Measurements from ENCODE around the gene PCDHA9. TPM values are rescaled to one million over a fixed set of nuclear protein-coding genes. Genes with fewer than 3 reads are reported as not detected.
A peak's percentile ranks its signal among the peaks of the same experiment; 100 is the strongest.
"Not testable (repeated sequence)": the region's sequence is repeated elsewhere in the genome, so short reads cannot be mapped to it uniquely, and the experiment has no call there.

PCDHA9 gene
- total RNA-seq, 1 experiment from 2014 or later = 0.55 TPM

GRCh38 chr5:140806834-140807775 is 41.1 kb upstream of the PCDHA9 start, which contains the start of gene PCDHA4:
Gene PCDHA4, plus strand, starts transcription at chr5:140807068.
- Histone ChIP-seq H3K79me2 (ENCODE audit: insufficient read depth, low read length) (no peaks in the 10 kb centered on the region), H3K4me1 (ENCODE audit: insufficient read depth, low read length) (no peaks in the 10 kb centered on the region), H3K23ac (ENCODE audit: insufficient read length, low read depth, low read length) (no peak within 1 kb of the TSS), H2AK5ac (ENCODE audit: insufficient read length, low read length) (no peak within 1 kb of the TSS), H2BK20ac (ENCODE audit: low read depth, low read length, poor library complexity, severe bottlenecking) (no peak within 1 kb of the TSS), H3K14ac (ENCODE audit: insufficient read depth, low read length) (peak within 1 kb of the TSS; percentile 88), H3K23me2 (ENCODE audit: insufficient read length, low read depth, low read length, poor library complexity, severe bottlenecking) (no peaks in the 10 kb centered on the region), H3K27ac (ENCODE audit: insufficient read length, low read depth, low read length) (no peak within 1 kb of the TSS), H3K18ac (ENCODE audit: insufficient read length, low read depth, low read length) (peak within 1 kb of the TSS; percentile 43), H3K9me3 (ENCODE audit: control insufficient read depth, low read depth, low read length) (no peaks in the 10 kb centered on the region), H3K56ac (ENCODE audit: insufficient read length, low read depth, low read length) (no peak within 1 kb of the TSS), H3K27me3 (ENCODE audit: insufficient read depth, low read length) (no peaks in the 10 kb centered on the region), H2AFZ (ENCODE audit: low read length) (no peak within 1 kb of the TSS), H3K4me2 (ENCODE audit: insufficient read depth, insufficient read length, low read length) (peak within 1 kb of the TSS; percentile 69), H3K9ac (ENCODE audit: extremely low read depth, insufficient read length, low read length) (peak within 1 kb of the TSS; percentile 72), H2BK12ac (ENCODE audit: insufficient read length, low read depth, low read length) (no peak within 1 kb of the TSS), H3K4ac (ENCODE audit: low read depth, low read length) (no peak within 1 kb of the TSS; the same call in 1 of the 2 replicates), H3K79me1 (ENCODE audit: insufficient read depth, low read depth, low read length, poor library complexity, severe bottlenecking) (no peaks in the 10 kb centered on the region), H2BK120ac (ENCODE audit: low read depth, low read length, poor library complexity, severe bottlenecking) (no peak within 1 kb of the TSS), H2BK5ac (ENCODE audit: insufficient read length, low read length) (no peak within 1 kb of the TSS), H4K8ac (replicated peaks; ENCODE audit: insufficient read length, low read depth, low read length) (no peak within 1 kb of the TSS), H4K91ac (ENCODE audit: insufficient read length, low read depth, low read length) (no peak within 1 kb of the TSS), H4K5ac (ENCODE audit: insufficient read length, low read depth, low read length) (no peak within 1 kb of the TSS), H3T11ph (ENCODE audit: low read length) (no peak within 1 kb of the TSS), H2BK15ac (ENCODE audit: low read depth, low read length) (no peak within 1 kb of the TSS), H4K20me1 (ENCODE audit: control insufficient read depth, insufficient read depth, insufficient read length) (no peaks in the 10 kb centered on the region)
- Mint-ChIP-seq H3K4me1 (peaks cover 0 to 4% of the 10 kb centered on the region in 2 experiments; a peak in 2 of 4 replicates), H3K4me3 (peak within 1 kb of the TSS; percentile 82 to 92), H3K27ac (peak within 1 kb of the TSS in 1 of 3 experiments; percentile 90; a peak in 2 of 7 replicates), H3K27me3 (ENCODE audit: low read depth) (no peaks in the 10 kb centered on the region), H3K36me3 (ENCODE audit: insufficient read depth in 1 of 3, low read depth in 3 of 3) (peaks cover 6 to 49% (median 24%) of the 10 kb centered on the region in 3 experiments), H3K9me3 (peaks cover 42 to 46% of the 10 kb centered on the region in 2 experiments)
- WGBS (ENCODE audit: extremely low coverage, insufficient read length, low lambda C conversion rate) = no CpG with 5 or more reads among the region's 47 CpGs
- peak; percentile 84 for DNase-seq
- TF ChIP-seq, protein P1, sequence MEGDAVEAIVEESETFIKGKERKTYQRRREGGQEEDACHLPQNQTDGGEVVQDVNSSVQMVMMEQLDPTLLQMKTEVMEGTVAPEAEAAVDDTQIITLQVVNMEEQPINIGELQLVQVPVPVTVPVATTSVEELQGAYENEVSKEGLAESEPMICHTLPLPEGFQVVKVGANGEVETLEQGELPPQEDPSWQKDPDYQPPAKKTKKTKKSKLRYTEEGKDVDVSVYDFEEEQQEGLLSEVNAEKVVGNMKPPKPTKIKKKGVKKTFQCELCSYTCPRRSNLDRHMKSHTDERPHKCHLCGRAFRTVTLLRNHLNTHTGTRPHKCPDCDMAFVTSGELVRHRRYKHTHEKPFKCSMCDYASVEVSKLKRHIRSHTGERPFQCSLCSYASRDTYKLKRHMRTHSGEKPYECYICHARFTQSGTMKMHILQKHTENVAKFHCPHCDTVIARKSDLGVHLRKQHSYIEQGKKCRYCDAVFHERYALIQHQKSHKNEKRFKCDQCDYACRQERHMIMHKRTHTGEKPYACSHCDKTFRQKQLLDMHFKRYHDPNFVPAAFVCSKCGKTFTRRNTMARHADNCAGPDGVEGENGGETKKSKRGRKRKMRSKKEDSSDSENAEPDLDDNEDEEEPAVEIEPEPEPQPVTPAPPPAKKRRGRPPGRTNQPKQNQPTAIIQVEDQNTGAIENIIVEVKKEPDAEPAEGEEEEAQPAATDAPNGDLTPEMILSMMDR (conservative IDR thresholded peaks at IDR 0.05) = peak; percentile 74

- H3K4me2 ChIP-seq (ENCODE audit: insufficient read depth, insufficient read length, low read length) = peak overlapping the region; percentile 69
- H4K91ac ChIP-seq (ENCODE audit: insufficient read length, low read depth, low read length); H3K4me3 Mint-ChIP-seq; H3K79me1 ChIP-seq (ENCODE audit: insufficient read depth, low read depth, low read length, poor library complexity, severe bottlenecking); H3K14ac ChIP-seq (ENCODE audit: insufficient read depth, low read length); H2AK5ac ChIP-seq (ENCODE audit: insufficient read length, low read length); H4K20me1 ChIP-seq (ENCODE audit: control insufficient read depth, insufficient read depth, insufficient read length); H3K23me2 ChIP-seq (ENCODE audit: insufficient read length, low read depth, low read length, poor library complexity, severe bottlenecking); H2BK20ac ChIP-seq (ENCODE audit: low read depth, low read length, poor library complexity, severe bottlenecking); H3K56ac ChIP-seq (ENCODE audit: insufficient read length, low read depth, low read length); H2BK5ac ChIP-seq (ENCODE audit: insufficient read length, low read length); H2BK120ac ChIP-seq (ENCODE audit: low read depth, low read length, poor library complexity, severe bottlenecking); H2BK15ac ChIP-seq (ENCODE audit: low read depth, low read length); H2AFZ ChIP-seq (ENCODE audit: low read length); H3T11ph ChIP-seq (ENCODE audit: low read length); H3K4me1 Mint-ChIP-seq; H3K27ac Mint-ChIP-seq; H4K8ac ChIP-seq (replicated peaks; ENCODE audit: insufficient read length, low read depth, low read length); H3K4ac ChIP-seq (ENCODE audit: low read depth, low read length); H3K4me1 ChIP-seq (ENCODE audit: insufficient read depth, low read length); H3K23ac ChIP-seq (ENCODE audit: insufficient read length, low read depth, low read length); H3K79me2 ChIP-seq (ENCODE audit: insufficient read depth, low read length); H3K9ac ChIP-seq (ENCODE audit: extremely low read depth, insufficient read length, low read length); H3K27me3 Mint-ChIP-seq (ENCODE audit: low read depth); H3K27ac ChIP-seq (ENCODE audit: insufficient read length, low read depth, low read length); H3K27me3 ChIP-seq (ENCODE audit: insufficient read depth, low read length); DNase-seq; H3K9me3 ChIP-seq (ENCODE audit: control insufficient read depth, low read depth, low read length); H4K5ac ChIP-seq (ENCODE audit: insufficient read length, low read depth, low read length); H3K18ac ChIP-seq (ENCODE audit: insufficient read length, low read depth, low read length); H2BK12ac ChIP-seq (ENCODE audit: insufficient read length, low read depth, low read length): not testable (repeated sequence)
- no CpG with 5 or more reads among the region's 62 CpGs for WGBS (ENCODE audit: extremely low coverage, insufficient read length, low lambda C conversion rate)
- Mint-ChIP-seq H3K36me3 (ENCODE audit: insufficient read depth in 1 of 3, low read depth in 3 of 3) (peaks cover 4 to 40% (median 22%) of the 10 kb centered on the region in 3 experiments; a peak in 5 of 7 replicates), H3K9me3 (peaks cover 35 to 37% of the 10 kb centered on the region in 2 experiments)
These were observed 39.8 kb upstream of the PCDHA9 start for GRCh38 chr5:140808241-140808888.

Data from H9 (cell line).